Activated gamma-delta T cell treated with anti-CD3 and anti-CD28 coated beads, Interleukin-2, amount 50 U/mL, for 16 hours (primary cell): ENCODE measurements around the gene TMEM114.

Source experiments
- DNase-seq: peaks from one replicate; pipeline ENCODE4 v3.0.0-alpha.2; 2020; ENCODE audit warnings: low read depth

Gene TMEM114

DNA sequence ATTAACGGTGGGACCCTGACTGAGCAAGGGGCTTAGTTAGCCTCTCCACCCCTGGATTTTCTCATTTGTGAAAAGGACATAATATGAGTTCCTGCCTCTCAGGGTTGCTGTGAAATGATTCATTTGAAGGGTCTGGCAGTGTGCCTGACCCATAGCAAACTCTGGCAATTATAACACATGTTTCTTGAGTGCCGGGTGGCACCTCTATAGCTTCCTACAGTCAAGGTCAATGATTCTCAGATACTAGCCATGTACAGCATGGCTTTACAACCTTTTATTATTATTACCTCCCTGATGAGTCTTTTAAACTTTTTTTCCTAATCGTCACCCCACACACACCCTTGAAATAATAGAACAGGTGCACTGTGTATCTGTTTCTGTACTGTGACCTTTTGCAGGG lies 42.1 kb downstream of the TMEM114 start:
- DNase-seq = no peak

DNA sequence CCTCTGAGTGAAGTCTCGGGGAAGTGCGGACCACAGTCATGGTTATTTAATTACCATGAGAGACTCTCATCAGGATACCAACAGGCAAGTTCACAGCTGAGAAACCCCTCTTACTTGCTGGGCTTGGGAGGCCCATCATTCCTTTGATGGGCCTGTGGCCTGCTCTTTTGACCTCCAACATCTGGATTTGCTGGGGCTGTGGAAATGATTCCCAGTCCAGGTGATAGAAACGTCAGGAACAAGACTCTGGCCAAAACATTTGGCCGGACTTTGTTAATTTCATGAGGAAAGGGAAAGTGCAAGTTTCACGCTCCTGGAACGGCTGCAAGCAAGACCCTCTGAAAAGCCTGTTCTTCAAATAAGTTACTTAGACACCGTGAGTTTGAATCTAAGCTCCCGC lies 42.5 kb downstream of the TMEM114 start:
- no peak for DNase-seq

DNA sequence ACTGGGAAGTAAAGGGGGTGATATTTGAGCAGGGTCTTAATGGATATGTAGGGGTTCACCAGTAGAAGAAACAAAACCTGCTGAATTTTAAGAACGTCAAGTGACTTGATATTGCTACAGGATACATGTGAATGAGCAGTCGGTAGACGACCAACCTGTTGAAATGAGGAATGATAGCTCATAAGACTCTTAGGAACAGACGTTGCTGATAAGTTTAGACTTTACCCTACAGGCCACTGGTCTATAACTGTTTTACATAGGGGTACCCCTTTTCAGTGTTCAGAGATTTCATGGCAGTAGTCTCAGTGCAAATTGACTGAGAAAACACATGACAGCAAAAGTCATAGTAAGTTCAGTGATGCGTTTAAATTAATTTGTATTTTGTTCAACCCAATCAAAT lies 45.9 kb downstream of the TMEM114 start:
- DNase-seq = no peak

DNA sequence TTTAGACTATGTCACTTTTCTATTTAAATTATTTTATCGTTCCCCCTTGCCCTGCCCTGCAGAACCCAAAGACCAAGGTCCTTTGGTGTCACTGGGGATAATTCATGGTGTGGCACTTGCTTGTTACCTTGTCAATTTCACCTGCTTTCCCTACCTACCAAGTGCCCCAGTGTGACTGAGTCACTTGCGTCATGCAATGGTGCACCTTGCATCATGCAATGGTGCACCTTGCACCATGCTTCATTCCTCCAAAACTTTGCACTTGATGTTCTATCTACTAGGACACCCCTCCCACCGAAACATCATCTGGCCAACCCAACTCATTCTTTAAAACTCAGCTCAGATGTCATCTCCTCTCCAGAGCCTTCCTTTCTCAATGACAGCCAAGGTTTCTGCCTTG lies 47.1 kb downstream of the TMEM114 start:
- DNase-seq = no peak

DNA sequence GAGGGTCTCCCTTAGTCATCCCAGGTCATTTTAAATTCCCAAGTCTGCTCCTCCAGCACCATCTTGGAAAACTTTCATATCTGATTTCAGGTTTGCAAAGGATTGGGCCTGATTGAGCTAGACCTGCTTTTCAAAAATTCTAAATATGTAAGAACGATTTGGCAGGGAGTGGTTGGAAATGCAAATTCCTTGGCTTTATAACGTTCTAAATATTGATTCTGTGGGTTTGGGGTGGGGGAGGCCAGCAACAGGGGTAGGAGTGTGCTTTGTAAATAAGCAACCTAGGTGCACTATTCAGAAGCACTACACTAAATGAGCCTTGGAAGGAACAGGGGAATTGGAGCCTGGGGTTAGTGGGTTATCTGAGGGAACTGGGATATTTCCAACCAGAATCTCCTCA lies 47.9 kb downstream of the TMEM114 start:
- no peak for DNase-seq

DNA sequence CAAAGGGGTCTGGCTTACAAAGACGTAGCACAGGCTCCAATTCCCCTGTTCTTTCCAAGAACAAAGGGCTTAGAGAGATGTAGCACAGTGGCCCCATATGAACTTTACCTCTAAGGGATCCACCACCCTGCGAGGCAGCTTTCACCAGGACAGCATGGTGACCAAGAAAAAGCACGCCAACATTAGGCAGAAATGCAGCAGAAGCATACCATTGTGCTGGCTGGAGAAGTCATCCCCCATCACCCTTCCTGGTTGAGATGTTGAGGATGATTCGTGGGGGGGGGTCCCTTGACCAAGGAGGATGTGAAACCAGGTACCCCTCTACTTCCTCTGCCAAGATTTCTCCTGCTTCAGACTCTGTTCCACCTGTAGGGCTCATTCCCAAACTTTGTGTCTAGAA lies 48.4 kb downstream of the TMEM114 start:
- no peak for DNase-seq

DNA sequence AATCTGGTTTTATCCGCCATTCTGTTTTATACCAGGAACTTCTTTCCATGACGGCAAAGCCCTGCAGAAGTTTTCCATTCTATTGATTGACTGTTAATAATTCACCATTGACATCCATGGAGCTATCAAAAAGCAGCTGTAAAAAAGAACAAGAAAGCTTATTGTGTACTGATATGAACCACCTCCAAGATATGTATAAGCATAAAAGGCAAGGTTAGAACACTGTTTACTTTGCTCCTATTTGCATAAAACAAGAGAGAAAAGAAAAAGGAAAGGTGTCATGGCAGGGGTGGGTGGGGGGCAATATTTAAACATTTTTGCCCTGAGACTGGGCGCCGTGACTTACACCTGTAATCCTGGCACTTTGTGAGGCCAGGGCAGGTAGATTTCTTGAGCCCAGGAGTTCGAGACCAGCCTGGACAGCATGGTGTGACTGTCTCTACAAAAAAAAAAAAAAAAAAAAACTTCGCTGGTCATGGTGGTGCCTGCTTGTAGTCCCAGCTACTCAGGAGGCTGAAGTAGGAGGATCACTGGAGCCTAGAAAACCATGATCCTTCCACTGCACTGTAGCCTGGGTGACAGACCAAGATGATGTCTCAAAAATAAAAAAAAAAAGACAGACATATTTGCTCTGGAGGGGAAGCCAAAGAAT lies 52.5 kb downstream of the TMEM114 start:
- no peak for DNase-seq

DNA sequence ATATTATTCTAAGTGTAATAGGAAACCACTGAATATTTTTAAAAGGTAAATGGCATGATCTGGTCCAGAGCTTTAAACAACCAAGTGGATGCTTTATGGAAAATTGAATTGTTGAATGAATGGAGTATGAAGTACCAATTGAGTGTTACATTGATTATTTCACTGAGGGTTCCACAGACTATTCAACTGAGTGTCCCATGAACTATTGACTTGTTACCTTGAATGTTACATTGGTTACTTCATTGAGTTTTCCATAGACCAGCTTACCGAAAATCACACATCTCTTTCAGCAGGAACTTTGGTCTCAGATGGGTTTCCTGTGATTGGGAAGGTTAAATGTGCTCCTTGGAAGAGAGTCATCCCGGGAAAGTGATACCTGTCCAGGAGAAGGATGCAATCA lies 56.8 kb downstream of the TMEM114 start:
- DNase-seq = no peak

DNA sequence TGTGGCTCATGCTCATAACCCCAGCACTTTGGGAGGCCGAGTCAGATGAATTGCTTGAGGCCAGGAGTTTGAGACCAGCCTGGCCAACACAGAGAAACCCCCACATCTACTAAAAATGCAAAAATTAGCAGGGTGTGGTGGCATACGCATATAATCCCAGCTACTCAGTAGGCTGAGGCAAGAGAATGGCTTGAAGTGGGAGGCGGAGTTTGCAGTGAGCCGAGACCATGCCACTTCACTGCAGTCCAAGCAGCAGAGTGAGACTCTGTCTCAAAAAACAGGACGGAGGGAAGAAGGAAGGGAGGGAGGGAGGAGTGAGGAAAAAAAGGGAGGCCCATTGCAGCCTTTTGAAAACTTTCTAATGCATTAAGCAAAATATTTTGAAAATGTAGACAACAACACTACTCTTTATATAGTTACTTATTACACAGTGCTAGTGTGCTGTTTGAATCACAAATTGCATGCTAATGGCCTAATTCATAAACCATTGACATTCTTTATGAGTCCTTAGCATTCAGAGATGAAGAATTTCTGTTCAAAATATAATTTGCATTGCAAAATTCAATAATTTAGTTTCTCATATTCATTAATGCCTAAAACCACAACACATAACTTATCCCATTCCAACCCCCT lies 59.4 kb downstream of the TMEM114 start:
- DNase-seq = no peak

DNA sequence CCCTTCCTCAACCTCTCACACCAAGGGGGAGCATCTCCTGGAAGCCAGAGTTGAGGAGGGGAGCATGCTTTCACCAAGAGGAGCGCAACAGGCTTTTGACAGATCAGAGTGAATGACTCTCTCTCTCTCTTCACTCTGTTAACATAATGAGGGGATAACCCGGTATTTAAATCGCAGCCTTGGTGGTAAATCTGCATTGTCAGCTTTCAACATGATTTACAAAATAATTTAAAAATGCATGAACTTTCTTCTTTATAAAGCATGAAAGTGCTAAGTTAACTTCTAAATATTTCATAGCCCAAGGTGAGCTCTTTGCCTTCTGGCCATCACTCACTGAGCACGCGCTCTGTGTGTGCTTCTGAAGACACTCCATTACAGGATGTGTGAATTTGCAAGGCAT lies 61.8 kb downstream of the TMEM114 start:
- no peak for DNase-seq

DNA sequence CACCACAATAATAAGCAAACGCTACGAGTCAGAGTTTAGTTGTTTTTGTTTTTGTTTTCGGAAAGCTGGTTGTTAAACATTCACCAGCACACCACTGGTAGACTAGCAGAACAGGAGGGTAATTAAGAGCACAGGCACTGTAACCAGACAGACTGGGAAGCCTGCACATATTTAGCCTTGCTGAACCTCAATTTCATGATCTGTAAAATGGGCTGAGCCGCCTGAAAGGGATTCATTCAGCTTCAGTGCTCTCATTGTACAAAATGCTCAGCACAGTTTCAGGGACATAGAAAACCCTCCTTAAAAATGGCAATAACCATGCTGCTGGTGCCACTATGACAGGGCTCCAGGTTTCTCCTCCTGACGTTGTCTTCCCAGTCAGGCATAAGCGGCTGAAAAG lies 66.4 kb downstream of the TMEM114 start:
- no peak for DNase-seq

DNA sequence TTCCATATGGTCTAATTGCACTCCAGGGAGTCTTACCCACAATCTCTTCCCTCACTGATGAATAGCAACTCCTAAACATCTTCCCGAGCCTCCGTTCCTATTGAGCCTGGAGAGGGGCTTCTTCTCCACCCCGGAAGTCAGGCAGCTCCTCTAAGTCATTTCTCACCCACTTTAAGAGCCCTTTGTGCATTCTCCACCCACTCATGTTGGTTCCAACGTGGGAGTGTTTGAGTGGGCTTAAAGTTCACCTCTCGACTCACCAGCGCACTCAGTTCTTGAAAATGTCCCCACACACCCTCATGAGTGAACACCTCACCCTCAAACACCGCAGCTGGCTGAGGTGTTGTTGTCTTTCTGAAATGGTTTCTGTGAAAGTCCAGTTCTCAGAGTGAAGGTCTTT lies 67.6 kb downstream of the TMEM114 start:
- DNase-seq = no peak

DNA sequence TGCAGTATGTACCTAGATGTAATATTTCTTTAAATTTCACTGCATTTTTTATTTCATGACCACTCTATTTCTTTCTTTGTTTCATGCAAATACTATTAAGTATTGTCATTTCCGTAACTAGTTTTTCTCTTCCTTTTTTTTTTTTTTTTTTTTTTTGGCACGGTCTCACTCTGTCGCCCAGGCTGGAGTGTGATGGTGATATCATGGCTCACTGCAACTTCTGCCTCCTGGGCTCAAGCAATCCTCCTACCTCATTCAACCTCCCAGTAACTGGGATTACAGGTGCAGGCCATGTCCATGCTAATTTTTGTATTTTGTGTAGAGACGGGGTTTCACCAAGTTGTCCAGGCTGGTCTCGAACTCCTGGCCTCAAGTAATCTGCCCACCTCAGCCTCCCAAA lies 70.7 kb downstream of the TMEM114 start:
- no peak for DNase-seq
